ENCODE measurements around the gene TSC1.

TSC1 gene

GRCh38 chr9:132846109-132846917 is 98.1 kb downstream of the TSC1 start:
- no peaks in the 10 kb centered on the region for H3K9me3 ChIP-seq (ENCODE audit: control insufficient read depth, insufficient read depth, low read length)
- H3K4me1 ChIP-seq (ENCODE audit: control insufficient read depth, insufficient read depth, low read length), result no peaks in the 10 kb centered on the region
- no peaks in the 10 kb centered on the region for H3K36me3 ChIP-seq (ENCODE audit: control insufficient read depth, insufficient read depth, low read length)
- no peaks in the 10 kb centered on the region for H3K27me3 ChIP-seq (ENCODE audit: control insufficient read depth, insufficient read depth, low read length)
- H3K9ac ChIP-seq (ENCODE audit: low read depth, low read length), result no peak overlapping the region
- H3K4me3 ChIP-seq (ENCODE audit: low read depth, low read length), result no peak overlapping the region

- Histone ChIP-seq H3K27me3 (ENCODE audit: control insufficient read depth, insufficient read depth, low read length) (no peaks in the 10 kb centered on the region), H3K9ac (ENCODE audit: low read depth, low read length) (no peak overlapping the region), H3K4me1 (ENCODE audit: control insufficient read depth, insufficient read depth, low read length) (no peaks in the 10 kb centered on the region), H3K4me3 (ENCODE audit: low read depth, low read length) (no peak overlapping the region), H3K36me3 (ENCODE audit: control insufficient read depth, insufficient read depth, low read length) (no peaks in the 10 kb centered on the region), H3K9me3 (ENCODE audit: control insufficient read depth, insufficient read depth, low read length) (no peaks in the 10 kb centered on the region)
Measured at GRCh38 chr9:132842124-132843044, 102.0 kb downstream of the TSC1 start.
